HEK293 (cell line): Measurements from ENCODE around the gene GPX4.

Experiments used
- BCL11A ChIP-seq: fragments of 450-650 bp; formaldehyde crosslinking; IDR thresholded peaks from 2 replicates; pipeline ENCODE4 v1.5.1; 2016; ENCODE audit warnings: low read depth, missing biosample characterization, missing genetic modification characterization
- CTCF ChIP-seq: fragments of 450-650 bp; formaldehyde crosslinking; IDR thresholded peaks from 2 replicates; pipeline ENCODE4 v1.5.1; 2016; ENCODE audit warnings: missing biosample characterization, missing genetic modification characterization
- GFI1B ChIP-seq: fragments of 450-650 bp; formaldehyde crosslinking; IDR thresholded peaks from 2 replicates; pipeline ENCODE4 v1.5.1; 2016; ENCODE audit warnings: missing biosample characterization, missing genetic modification characterization
- GLIS1 ChIP-seq: fragments of 450-650 bp; formaldehyde crosslinking; IDR thresholded peaks from 2 replicates; pipeline ENCODE4 v1.5.1; 2016; ENCODE audit warnings: missing biosample characterization, missing genetic modification characterization
- HIC1 ChIP-seq: fragments of 450-650 bp; formaldehyde crosslinking; IDR thresholded peaks from 2 replicates; pipeline ENCODE4 v1.5.1; 2016; ENCODE audit warnings: missing biosample characterization, missing genetic modification characterization
- HOXC10 ChIP-seq: sonication (generic); formaldehyde crosslinking; IDR thresholded peaks from 2 replicates; pipeline ENCODE4 v1.8.1; 2023; ENCODE audit warnings: mild to moderate bottlenecking, missing genetic modification reagents
- HOXD13 ChIP-seq: sonication (generic); formaldehyde crosslinking; IDR thresholded peaks from 2 replicates; pipeline ENCODE4 v1.8.0; 2022; ENCODE audit warnings: missing genetic modification reagents, borderline replicate concordance
- KLF8 ChIP-seq: fragments of 450-650 bp; formaldehyde crosslinking; IDR thresholded peaks from 2 replicates; pipeline ENCODE4 v1.5.1; 2016; ENCODE audit warnings: missing biosample characterization, missing genetic modification characterization
- REST ChIP-seq: fragments of 450-650 bp; formaldehyde crosslinking; IDR thresholded peaks from 2 replicates; pipeline ENCODE4 v1.5.1; 2016; ENCODE audit warnings: missing biosample characterization, missing genetic modification characterization
- SP3 ChIP-seq: fragments of 450-650 bp; formaldehyde crosslinking; IDR thresholded peaks from 2 replicates; pipeline ENCODE4 v1.5.1; 2016; ENCODE audit warnings: missing biosample characterization, missing genetic modification characterization
- WT1 ChIP-seq: fragments of 450-650 bp; formaldehyde crosslinking; IDR thresholded peaks from 2 replicates; pipeline ENCODE4 v1.5.1; 2016; ENCODE audit warnings: missing biosample characterization, missing genetic modification characterization
- YY1 ChIP-seq: fragments of 450-650 bp; formaldehyde crosslinking; IDR thresholded peaks from 2 replicates; pipeline ENCODE4 v1.5.1; 2018; ENCODE audit warnings: missing biosample characterization, missing genetic modification characterization
- ZBTB44 ChIP-seq: fragments of 450-650 bp; IDR thresholded peaks from 2 replicates; pipeline ENCODE4 v1.5.1; 2018; ENCODE audit warnings: missing biosample characterization, mild to moderate bottlenecking, missing genetic modification characterization
- ZIC2 ChIP-seq: fragments of 450-650 bp; formaldehyde crosslinking; IDR thresholded peaks from 2 replicates; pipeline ENCODE4 v1.5.1; 2016; ENCODE audit warnings: missing biosample characterization, missing genetic modification characterization
- ZNF114 ChIP-seq: fragments of 450-650 bp; formaldehyde crosslinking; IDR thresholded peaks from 2 replicates; pipeline ENCODE4 v1.5.0; 2017; ENCODE audit warnings: missing biosample characterization, missing genetic modification characterization
- ZNF121 ChIP-seq: fragments of 450-650 bp; formaldehyde crosslinking; IDR thresholded peaks from 2 replicates; pipeline ENCODE4 v1.5.1; 2016; ENCODE audit warnings: missing biosample characterization, missing genetic modification characterization
- ZNF174 ChIP-seq: fragments of 450-650 bp; formaldehyde crosslinking; IDR thresholded peaks from 2 replicates; pipeline ENCODE4 v1.5.0; 2017; ENCODE audit warnings: missing biosample characterization, mild to moderate bottlenecking, missing genetic modification characterization
- ZNF214 ChIP-seq: fragments of 450-650 bp; formaldehyde crosslinking; IDR thresholded peaks from 2 replicates; pipeline ENCODE4 v1.5.1; 2017; ENCODE audit warnings: missing biosample characterization, mild to moderate bottlenecking, missing genetic modification characterization, borderline replicate concordance
- ZNF324 ChIP-seq: fragments of 450-650 bp; formaldehyde crosslinking; IDR thresholded peaks from 2 replicates; pipeline ENCODE4 v1.5.1; 2016; ENCODE audit warnings: missing biosample characterization, missing genetic modification characterization
- ZNF362 ChIP-seq: fragments of 450-650 bp; formaldehyde crosslinking; IDR thresholded peaks from 2 replicates; pipeline ENCODE4 v1.5.1; 2016; ENCODE audit warnings: missing biosample characterization, missing genetic modification characterization
- ZNF514 ChIP-seq: fragments of 450-650 bp; formaldehyde crosslinking; IDR thresholded peaks from 2 replicates; pipeline ENCODE4 v1.5.1; 2016; ENCODE audit warnings: missing biosample characterization, missing genetic modification characterization
- ZNF585B ChIP-seq: fragments of 450-650 bp; formaldehyde crosslinking; IDR thresholded peaks from 2 replicates; pipeline ENCODE4 v1.5.1; 2016; ENCODE audit warnings: missing biosample characterization, missing genetic modification characterization
- ZNF600 ChIP-seq: fragments of 450-650 bp; formaldehyde crosslinking; IDR thresholded peaks from 2 replicates; pipeline ENCODE4 v1.5.1; 2016; ENCODE audit warnings: missing biosample characterization, missing genetic modification characterization
- ZNF621 ChIP-seq: fragments of 450-650 bp; formaldehyde crosslinking; IDR thresholded peaks from 2 replicates; pipeline ENCODE4 v1.5.1; 2017; ENCODE audit warnings: missing biosample characterization, missing genetic modification characterization
- ZNF645 ChIP-seq: fragments of 450-650 bp; formaldehyde crosslinking; IDR thresholded peaks from 2 replicates; pipeline ENCODE4; 2016; ENCODE audit warnings: missing biosample characterization, missing genetic modification characterization
- ZNF658 ChIP-seq: fragments of 450-650 bp; formaldehyde crosslinking; IDR thresholded peaks from 2 replicates; pipeline ENCODE4; 2016; ENCODE audit warnings: missing biosample characterization, missing genetic modification characterization
- ZNF768 ChIP-seq: fragments of 450-650 bp; formaldehyde crosslinking; IDR thresholded peaks from 2 replicates; pipeline ENCODE4 v1.5.1; 2018; ENCODE audit warnings: missing biosample characterization, mild to moderate bottlenecking, missing genetic modification characterization
- ZNF777 ChIP-seq: fragments of 450-650 bp; formaldehyde crosslinking; IDR thresholded peaks from 2 replicates; pipeline ENCODE4 v1.5.1; 2017; ENCODE audit warnings: missing biosample characterization, missing genetic modification characterization, borderline replicate concordance
- ZNF785 ChIP-seq: fragments of 450-650 bp; formaldehyde crosslinking; IDR thresholded peaks from 2 replicates; pipeline ENCODE4 v1.5.1; 2016; ENCODE audit warnings: missing biosample characterization, missing genetic modification characterization
- ZSCAN16 ChIP-seq: fragments of 450-650 bp; formaldehyde crosslinking; IDR thresholded peaks from 2 replicates; pipeline ENCODE4 v1.5.1; 2016; ENCODE audit warnings: missing biosample characterization, missing genetic modification characterization

Gene GPX4

GRCh38 chr19:1105008-1105872 is 1.4 kb downstream of the GPX4 start (continued):
- TF ChIP-seq REST (tag by site-specific recombination) (no peak), ZNF362 (tag by site-specific recombination) (no peak), HIC1 (no peak), HOXC10 (CRISPR knock-in tag) (no peak), ZNF585B (no peak), ZNF514 (tag by site-specific recombination) (no peak), ZNF621 (no peak), KLF8 (tag by site-specific recombination) (peak; percentile 40), WT1 (tag by site-specific recombination) (peak; percentile 13; the same call in 1 of the 2 replicates), ZNF214 (tag by site-specific recombination) (no peak), ZNF324 (tag by site-specific recombination) (no peak), ZNF174 (tag by site-specific recombination) (no peak), ZIC2 (tag by site-specific recombination) (no peak), ZNF768 (no peak), ZSCAN16 (tag by site-specific recombination) (no peak), ZNF777 (tag by site-specific recombination) (no peak), BCL11A (tag by site-specific recombination) (no peak), GLIS1 (tag by site-specific recombination) (no peak), ZNF121 (tag by site-specific recombination) (no peak), YY1 (tag by site-specific recombination) (no peak), ZNF645 (tag by site-specific recombination) (no peak), GFI1B (no peak), ZNF658 (no peak), ZNF600 (peak; percentile 27; the same call in 1 of the 2 replicates), ZNF114 (tag by site-specific recombination) (no peak), ZBTB44 (no peak), ZNF785 (no peak), HOXD13 (CRISPR knock-in tag) (no peak), SP3 (tag by site-specific recombination) (no peak), CTCF (tag by site-specific recombination) (no peak)
